Esophagus muscularis mucosa (tissue), 4 donors: Measurements from ENCODE around the gene GET3. TPM values are rescaled to one million over a fixed set of nuclear protein-coding genes. Genes with fewer than 3 reads are reported as not detected.

Source experiments
- DNase-seq: peaks from one replicate; pipeline ENCODE4 v3.0.0-alpha.2; 2017; ENCODE audit errors: extremely low spot score
- H3K27ac ChIP-seq, 4 donors: fragments of 200-600 bp; sonication (generic); replicated peaks in 1 of 4; 1 replicate in 3 of 4; 2 replicates in 1 of 4; pipeline ENCODE4 v1.5.1; 2016 to 2019; ENCODE audit warnings: mild to moderate bottlenecking in 1 of 4
- H3K27me3 ChIP-seq, 4 donors: fragments of 200-600 bp; sonication (generic); one replicate each; pipeline versions ENCODE4 v1.5.1 to v1.6.0; 2016 to 2019
- H3K36me3 ChIP-seq, 4 donors: fragments of 200-600 bp; sonication (generic); one replicate each; pipeline ENCODE4 v1.5.1; 2016 to 2019
- H3K4me1 ChIP-seq, 4 donors: fragments of 200-600 bp; sonication (generic); one replicate each; pipeline ENCODE4 v1.5.1; 2016 to 2019
- H3K4me3 ChIP-seq, 4 donors: fragments of 200-600 bp; sonication (generic); 1 replicate in 2 of 4; 2 replicates in 2 of 4; pipeline ENCODE4 v1.5.1; 2016 to 2019; ENCODE audit warnings: mild to moderate bottlenecking in 4 of 4, moderate library complexity in 1 of 4
- H3K9me3 ChIP-seq, 4 donors: fragments of 200-600 bp; sonication (generic); 1 replicate in 3 of 4; 2 replicates in 1 of 4; pipeline ENCODE4 v1.5.1; 2016 to 2019
- EP300 ChIP-seq: sonication (generic); formaldehyde crosslinking; IDR thresholded peaks from one replicate; pipeline ENCODE4 v1.6.1; 2017; ENCODE audit warnings: antibody characterized with exemption
- POLR2A ChIP-seq: fragments of 450-650 bp; IDR thresholded peaks from one replicate; pipeline ENCODE4 v1.6.1; 2017; ENCODE audit warnings: antibody characterized with exemption, moderate library complexity, mild to moderate bottlenecking, low read depth
- POLR2AphosphoS5 ChIP-seq, 2 donors: sonication (generic); formaldehyde crosslinking; IDR thresholded peaks; one replicate each; pipeline ENCODE4 v1.6.1; 2017; ENCODE audit warnings: antibody characterized with exemption in 2 of 2
- WGBS: methylation state at CpG from one replicate; pipeline ENCODE4 v1.1.5; 2018; 5-methylcytosine and 5-hydroxymethylcytosine counted together
- intact Hi-C: fragments of 100-400 bp; cut with DNase I; formaldehyde crosslinking; loops from one replicate; pipeline ENCODE4 v1.15.1; 2023
- total RNA-seq, 4 donors: library from RNA; depleted of rRNA; stranded (reverse); fragments of >200 nt; gene quantifications; one replicate each; pipeline versions ENCODE4 v1.1.0 to v1.2.1, GENCODE V29; 2016
- TF ChIP-seq, protein P1 (sequence below), 3 experiments: fragments of 200-600 bp in 2 of 3; fragments of 450-650 bp in 1 of 3; sonication (generic) in 2 of 3; IDR thresholded peaks; one replicate each; pipeline ENCODE4 v1.5.1; 2017 to 2019; ENCODE audit warnings: antibody characterized with exemption in 3 of 3, mild to moderate bottlenecking in 2 of 3, moderate library complexity in 1 of 3

GET3 gene
- total RNA-seq = 10 to 100 TPM; 46.9 to 63.5 (median 51.3) TPM

DNA sequence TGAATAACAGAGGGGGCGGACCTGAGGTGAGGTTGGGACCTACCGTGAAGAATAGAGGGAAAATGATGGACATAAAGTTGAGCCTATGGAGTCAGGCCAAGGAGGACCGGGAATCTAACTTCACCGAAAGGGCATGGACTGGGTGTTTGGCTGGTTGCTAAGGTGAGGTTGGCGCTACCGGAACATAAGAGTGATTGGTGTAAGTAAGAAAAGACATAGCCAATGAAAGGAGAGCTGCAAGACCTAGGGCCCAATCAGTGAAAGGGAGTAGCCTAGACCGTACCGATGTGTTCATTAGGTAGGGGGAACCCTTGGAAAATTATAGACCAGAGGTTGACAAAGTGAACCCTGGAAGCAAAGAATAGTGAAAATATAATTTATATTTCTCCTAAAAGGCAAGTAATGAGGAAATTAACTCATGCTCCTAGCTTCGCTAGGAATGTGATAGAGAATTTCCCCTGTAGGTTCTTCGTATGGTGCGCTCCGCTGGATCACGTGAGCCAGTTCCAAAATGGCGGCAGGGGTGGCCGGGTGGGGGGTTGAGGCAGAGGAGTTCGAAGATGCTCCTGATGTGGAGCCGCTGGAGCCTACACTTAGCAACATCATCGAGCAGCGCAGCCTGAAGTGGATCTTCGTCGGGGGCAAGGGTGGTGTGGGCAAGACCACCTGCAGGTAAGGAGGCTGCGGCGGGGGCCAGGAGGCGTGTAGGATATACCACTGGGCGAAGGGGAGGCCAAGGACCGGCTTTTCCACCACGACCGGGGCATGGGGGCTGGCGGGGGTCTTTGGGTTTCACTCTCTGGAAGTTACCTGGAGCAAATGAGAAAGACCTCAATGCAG is at the start of gene GET3:
Gene GET3 (plus strand): TSS at position 503 of the 840 bp plus-strand sequence. CDS start 9 bp downstream, at position 512.
- peak; percentile 99 for DNase-seq
- H3K36me3 ChIP-seq = peaks cover 4 to 41% (median 36%) of the 10 kb centered on the region in 4 donors
- no peaks in the 10 kb centered on the region for H3K9me3 ChIP-seq
- TF ChIP-seq EP300 (no peak), POLR2A (no peak), POLR2AphosphoS5 (IDR thresholded peaks at IDR 0.05) (peak; percentile 65 to 68)
- TF ChIP-seq, protein P1, sequence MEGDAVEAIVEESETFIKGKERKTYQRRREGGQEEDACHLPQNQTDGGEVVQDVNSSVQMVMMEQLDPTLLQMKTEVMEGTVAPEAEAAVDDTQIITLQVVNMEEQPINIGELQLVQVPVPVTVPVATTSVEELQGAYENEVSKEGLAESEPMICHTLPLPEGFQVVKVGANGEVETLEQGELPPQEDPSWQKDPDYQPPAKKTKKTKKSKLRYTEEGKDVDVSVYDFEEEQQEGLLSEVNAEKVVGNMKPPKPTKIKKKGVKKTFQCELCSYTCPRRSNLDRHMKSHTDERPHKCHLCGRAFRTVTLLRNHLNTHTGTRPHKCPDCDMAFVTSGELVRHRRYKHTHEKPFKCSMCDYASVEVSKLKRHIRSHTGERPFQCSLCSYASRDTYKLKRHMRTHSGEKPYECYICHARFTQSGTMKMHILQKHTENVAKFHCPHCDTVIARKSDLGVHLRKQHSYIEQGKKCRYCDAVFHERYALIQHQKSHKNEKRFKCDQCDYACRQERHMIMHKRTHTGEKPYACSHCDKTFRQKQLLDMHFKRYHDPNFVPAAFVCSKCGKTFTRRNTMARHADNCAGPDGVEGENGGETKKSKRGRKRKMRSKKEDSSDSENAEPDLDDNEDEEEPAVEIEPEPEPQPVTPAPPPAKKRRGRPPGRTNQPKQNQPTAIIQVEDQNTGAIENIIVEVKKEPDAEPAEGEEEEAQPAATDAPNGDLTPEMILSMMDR (IDR thresholded peaks at IDR 0.05) = peak in 2 of 3 experiments; percentile 6 to 8
- WGBS = under 1% methylated on average over 28 of the region's 29 CpGs
- intact Hi-C loops = no loop called here
- peak within 1 kb of the TSS; percentile 84 to 87 (median 84) for H3K27ac ChIP-seq
- H3K4me1 ChIP-seq = peaks cover 33 to 49% (median 43%) of the 10 kb centered on the region in 4 donors
- H3K27me3 ChIP-seq = no peaks in the 10 kb centered on the region
- H3K4me3 ChIP-seq = peak within 1 kb of the TSS; percentile 68 to 73 (median 69)

DNA sequence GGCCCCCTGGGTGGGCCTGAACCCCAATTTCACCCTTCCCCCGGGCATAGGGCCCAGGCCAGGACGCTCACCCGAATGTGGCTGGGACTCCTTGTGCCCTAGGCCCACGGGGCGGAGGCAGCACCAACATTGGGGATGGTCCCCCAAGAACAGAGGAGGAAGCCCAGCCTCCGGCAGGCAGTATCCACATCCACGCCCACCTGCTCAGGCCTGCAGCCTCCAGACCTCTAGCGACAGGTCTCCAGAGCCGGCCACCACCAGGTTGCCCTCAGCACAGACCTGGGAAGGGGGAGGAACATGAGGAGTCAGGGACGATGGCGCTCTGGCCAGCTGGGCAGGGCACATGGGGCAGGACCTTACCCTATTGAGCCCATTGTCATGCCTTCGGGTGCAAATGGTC is 48.3 kb upstream of the GET3 start:
- WGBS = 96% methylated on average over 12 of the region's 12 CpGs
- Histone ChIP-seq H3K36me3 (peaks cover 0 to 19% (median 3%) of the 10 kb centered on the region in 4 donors), H3K9me3 (no peaks in the 10 kb centered on the region), H3K4me1 (no peaks in the 10 kb centered on the region), H3K27me3 (no peaks in the 10 kb centered on the region), H3K4me3 (no peak overlapping the region), H3K27ac (no peak overlapping the region)
- intact Hi-C loops = loop anchor here (10.0 kb wide), 1 partner anchor 156 kb away; no protein-coding TSS in a partner anchor
- TF ChIP-seq POLR2A = no peak
- no peak for TF ChIP-seq EP300
- TF ChIP-seq POLR2AphosphoS5 (IDR thresholded peaks at IDR 0.05) = no peak
- TF ChIP-seq, protein P1 (IDR thresholded peaks at IDR 0.05) = no peak
- DNase-seq = no peak

DNA sequence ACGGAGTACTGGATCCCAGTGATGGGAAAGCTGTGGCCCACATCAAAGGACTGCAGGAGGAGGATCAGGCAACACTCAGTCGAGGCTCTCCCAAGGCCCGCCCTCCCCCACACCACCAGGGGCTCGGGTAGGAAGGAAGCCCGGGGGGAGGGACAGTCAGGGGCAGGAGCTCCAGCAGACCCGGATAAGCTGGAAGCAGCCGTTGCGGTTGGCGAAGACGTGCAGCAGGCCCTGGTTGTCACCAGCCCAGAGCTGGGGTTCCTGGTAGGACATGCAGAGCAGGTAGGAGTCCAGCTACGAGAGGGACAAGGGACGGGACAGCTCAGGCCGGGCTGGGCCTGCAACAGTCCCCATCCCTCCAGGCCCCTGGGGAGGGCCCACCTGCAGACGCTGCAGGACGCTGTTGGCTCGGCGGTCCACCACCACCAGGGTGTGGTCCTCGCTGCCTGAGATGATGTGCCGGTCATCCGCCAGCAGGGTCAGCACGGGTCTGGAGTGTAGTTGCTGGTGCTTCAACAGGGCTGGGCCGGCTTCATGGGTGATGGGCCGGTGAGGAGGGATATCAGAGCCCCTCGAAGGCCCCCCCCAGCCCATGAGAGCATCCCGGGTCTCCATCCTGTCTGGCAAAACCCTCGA is 47.6 kb upstream of the GET3 start:
- Histone ChIP-seq H3K27me3 (no peaks in the 10 kb centered on the region), H3K9me3 (no peaks in the 10 kb centered on the region), H3K4me3 (no peak overlapping the region), H3K27ac (no peak overlapping the region), H3K36me3 (peaks cover 0 to 19% (median 3%) of the 10 kb centered on the region in 4 donors), H3K4me1 (peaks cover 0 to under 1% (median under 1%) of the 10 kb centered on the region in 4 donors)
- intact Hi-C loops = loop anchor here (10.0 kb wide), 1 partner anchor 155 kb away; no protein-coding TSS in a partner anchor
- WGBS = 72% methylated on average over 10 of the region's 26 CpGs
- DNase-seq = no peak
- TF ChIP-seq, protein P1 (IDR thresholded peaks at IDR 0.05) = no peak
- TF ChIP-seq EP300 (no peak), POLR2A (no peak), POLR2AphosphoS5 (IDR thresholded peaks at IDR 0.05) (no peak)

DNA sequence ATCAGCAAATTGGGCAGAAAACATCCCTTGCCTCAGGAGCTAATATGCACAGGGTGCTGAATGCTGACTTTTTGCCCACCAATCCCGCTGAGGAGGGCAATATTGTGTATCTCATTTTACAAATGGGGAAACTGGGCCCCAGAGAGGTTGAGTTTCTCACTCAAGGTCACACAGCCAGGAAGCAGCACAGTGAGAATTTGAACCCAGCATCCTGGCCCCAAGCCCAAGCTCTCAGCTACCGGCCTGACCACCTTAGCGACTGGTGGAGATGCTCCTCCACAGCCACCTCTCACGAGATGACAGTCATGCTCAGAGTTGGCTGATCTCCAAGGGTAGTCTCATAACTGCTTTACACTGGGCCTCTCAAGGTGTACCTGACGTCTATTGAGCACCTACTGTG is 44.3 kb upstream of the GET3 start:
- Histone ChIP-seq H3K27ac (no peak overlapping the region), H3K4me1 (peaks cover 16 to 24% (median 22%) of the 10 kb centered on the region in 4 donors), H3K36me3 (peaks cover 0 to 18% (median 3%) of the 10 kb centered on the region in 4 donors), H3K27me3 (no peaks in the 10 kb centered on the region), H3K4me3 (no peak overlapping the region), H3K9me3 (no peaks in the 10 kb centered on the region)
- TF ChIP-seq POLR2A (no peak), POLR2AphosphoS5 (IDR thresholded peaks at IDR 0.05) (no peak), EP300 (no peak)
- TF ChIP-seq, protein P1 (IDR thresholded peaks at IDR 0.05) = no peak
- intact Hi-C loops = no loop called here
- no peak for DNase-seq
- 80% methylated on average over 4 of the region's 5 CpGs for WGBS
